IMR-90 (cell line): Measurements from ENCODE around the gene ANKRD10. TPM values are rescaled to one million over a fixed set of nuclear protein-coding genes. Genes with fewer than 3 reads are reported as not detected.

ENCODE experiments used
- ATAC-seq: fragments of 200-7000 bp; cut with Tn5 transposase; 2 replicates; pipeline ENCODE4 v1.9.1; 2020; ENCODE audit warnings: low read depth, mild to moderate bottlenecking, moderate library complexity
- BruUV-seq: library from RNA; stranded (reverse); fragments of 400-500 nt; replicated peaks from 2 replicates; lab custom pipeline; 2021; lab: Mats Ljungman, UMichigan
- CTCF ChIA-PET: fragments of 300-600 bp; formaldehyde crosslinking; extraction: SDS; loops from one replicate; lab custom pipeline; 2021; ENCODE audit warnings: antibody characterized with exemption; lab: Yijun Ruan, JAX
- POLR2A ChIA-PET: fragments of 300-600 bp; sonication (Branson Sonifier 250); formaldehyde crosslinking; loops from one replicate; lab custom pipeline; 2022; ENCODE audit warnings: antibody characterized with exemption; ENCODE audit not compliant: unreplicated experiment; lab: Charles Lee
- DNase-seq: peaks from one replicate; pipeline ENCODE4 v3.0.0; 2013
- H2AFZ ChIP-seq: replicated peaks from 2 replicates; pipeline ENCODE3; 2013; ENCODE audit warnings: low read length, mild to moderate bottlenecking; ENCODE audit not compliant: poor library complexity
- H2AK5ac ChIP-seq: 2 replicates; pipeline ENCODE4 v1.6.1; 2013; ENCODE audit warnings: low read depth, low read length, inconsistent platforms
- H2AK9ac ChIP-seq: replicated peaks from 2 replicates; pipeline ENCODE3; 2013; ENCODE audit warnings: mild to moderate bottlenecking, low read depth, low read length, moderate library complexity; ENCODE audit not compliant: poor library complexity
- H2BK120ac ChIP-seq: 2 replicates; pipeline ENCODE4 v1.6.1; 2013; ENCODE audit warnings: low read depth, low read length, inconsistent platforms
- H2BK15ac ChIP-seq: 3 replicates; pipeline ENCODE4 v1.6.1; 2013; ENCODE audit warnings: low read depth, low read length, inconsistent platforms
- H2BK20ac ChIP-seq: 2 replicates; pipeline ENCODE4 v1.6.1; 2013; ENCODE audit warnings: low read depth, mild to moderate bottlenecking, inconsistent platforms, low read length, moderate library complexity
- H2BK5ac ChIP-seq: 2 replicates; pipeline ENCODE4 v1.6.1; 2013; ENCODE audit warnings: mild to moderate bottlenecking, low read depth, low read length, inconsistent platforms; ENCODE audit not compliant: poor library complexity, severe bottlenecking
- H3K14ac ChIP-seq: replicated peaks from 2 replicates; pipeline ENCODE4 v1.6.1; 2013; ENCODE audit warnings: low read depth, low read length, inconsistent platforms
- H3K18ac ChIP-seq: 2 replicates; pipeline ENCODE4 v1.6.1; 2013; ENCODE audit warnings: low read depth, low read length, control low read depth
- H3K23ac ChIP-seq: 2 replicates; pipeline ENCODE4 v1.6.1; 2013; ENCODE audit warnings: low read depth, low read length, inconsistent platforms
- H3K27ac ChIP-seq: 2 replicates; pipeline ENCODE4 v1.5.1; 2013; ENCODE audit warnings: mild to moderate bottlenecking, control low read depth, low read length; ENCODE audit not compliant: insufficient read depth
- H3K27me3 ChIP-seq: 2 replicates; pipeline ENCODE4 v1.6.1; 2013; ENCODE audit warnings: low read length; ENCODE audit not compliant: control insufficient read depth, insufficient read depth
- H3K36me3 ChIP-seq: 2 replicates; pipeline ENCODE4 v1.6.1; 2013; ENCODE audit warnings: low read length, mixed read lengths; ENCODE audit not compliant: control insufficient read depth, insufficient read depth
- H3K4ac ChIP-seq: 2 replicates; pipeline ENCODE4 v1.6.1; 2013; ENCODE audit warnings: low read depth, low read length, inconsistent platforms
- H3K4me1 ChIP-seq: 2 replicates; pipeline ENCODE4 v1.6.1; 2013; ENCODE audit warnings: low read length, mixed read lengths; ENCODE audit not compliant: control insufficient read depth, insufficient read depth
- H3K4me2 ChIP-seq: 2 replicates; pipeline ENCODE4 v1.6.1; 2013; ENCODE audit warnings: low read depth, mild to moderate bottlenecking, control low read depth, low read length, moderate library complexity
- H3K4me3 ChIP-seq: 2 replicates; pipeline ENCODE4 v1.5.1; 2013; ENCODE audit warnings: low read depth, mild to moderate bottlenecking, control low read depth, low read length, moderate library complexity; ENCODE audit not compliant: insufficient read depth
- H3K56ac ChIP-seq: 2 replicates; pipeline ENCODE4 v1.6.1; 2013; ENCODE audit warnings: low read length, inconsistent platforms; ENCODE audit not compliant: insufficient read depth; ENCODE audit errors: extremely low read depth
- H3K79me1 ChIP-seq, 2 experiments: 2 replicates each; pipeline ENCODE4 v1.6.1; 2013; ENCODE audit warnings: low read length in 2 of 2, inconsistent platforms in 1 of 2, low read depth in 1 of 2
- H3K9ac ChIP-seq: 2 replicates; pipeline ENCODE4 v1.6.1; 2013; ENCODE audit warnings: low read depth, low read length, control low read depth
- H3K9me1 ChIP-seq: 2 replicates; pipeline ENCODE4 v1.6.1; 2013; ENCODE audit warnings: low read length, inconsistent platforms; ENCODE audit not compliant: insufficient read depth
- H3K9me3 ChIP-seq: 2 replicates; pipeline ENCODE4 v1.6.1; 2013; ENCODE audit warnings: low read length; ENCODE audit not compliant: control insufficient read depth, insufficient read depth
- H4K20me1 ChIP-seq: 2 replicates; pipeline ENCODE4 v1.6.1; 2013; ENCODE audit warnings: low read length, inconsistent platforms; ENCODE audit not compliant: insufficient read depth
- H4K5ac ChIP-seq: 2 replicates; pipeline ENCODE4 v1.6.1; 2013; ENCODE audit warnings: mild to moderate bottlenecking, low read depth, low read length, control low read depth
- H4K8ac ChIP-seq, 2 experiments: 2 replicates each; pipeline ENCODE4 v1.6.1; 2013; ENCODE audit warnings: low read depth in 2 of 2, low read length in 2 of 2, control low read depth in 1 of 2, inconsistent platforms in 1 of 2
- H4K91ac ChIP-seq: 2 replicates; pipeline ENCODE4 v1.6.1; 2013; ENCODE audit warnings: low read depth, low read length, inconsistent platforms; ENCODE audit not compliant: insufficient read depth
- BHLHE40 ChIP-seq: fragments of 150-350 bp; IDR thresholded peaks from 2 replicates; pipeline ENCODE4 v1.6.1; 2016; ENCODE audit warnings: mild to moderate bottlenecking, low read depth, low read length
- CEBPB ChIP-seq: IDR thresholded peaks from 2 replicates; pipeline ENCODE4 v1.6.1; 2012; ENCODE audit warnings: low read depth, low read length, improper control_type of control experiment
- CHD1 ChIP-seq: IDR thresholded peaks from 2 replicates; pipeline ENCODE4 v1.6.1; 2012; ENCODE audit warnings: low read depth, low read length, improper control_type of control experiment
- FOS ChIP-seq: fragments of 150-350 bp; IDR thresholded peaks from 2 replicates; pipeline ENCODE4 v1.6.1; 2016; ENCODE audit warnings: low read depth, low read length
- MAFK ChIP-seq: IDR thresholded peaks from 2 replicates; pipeline ENCODE4 v1.6.1; 2012; ENCODE audit warnings: low read depth, low read length, improper control_type of control experiment
- MAZ ChIP-seq: IDR thresholded peaks from 2 replicates; pipeline ENCODE4 v1.6.1; 2012; ENCODE audit warnings: low read depth, mild to moderate bottlenecking, low read length, improper control_type of control experiment, moderate library complexity, borderline replicate concordance
- MXI1 ChIP-seq: IDR thresholded peaks from 2 replicates; pipeline ENCODE4 v1.6.1; 2012; ENCODE audit warnings: low read depth, mild to moderate bottlenecking, low read length, moderate library complexity, borderline replicate concordance
- NFE2L2 ChIP-seq: fragments of 150-350 bp; IDR thresholded peaks from 2 replicates; pipeline ENCODE4 v1.6.1; 2016; ENCODE audit warnings: low read depth, mild to moderate bottlenecking, low read length
- POLR2A ChIP-seq: IDR thresholded peaks from 2 replicates; pipeline ENCODE4 v1.6.1; 2012; ENCODE audit warnings: mild to moderate bottlenecking, low read depth, low read length
- RAD21 ChIP-seq: IDR thresholded peaks from 2 replicates; pipeline ENCODE4 v1.6.1; 2012; ENCODE audit warnings: low read length, improper control_type of control experiment
- RCOR1 ChIP-seq: IDR thresholded peaks from 2 replicates; pipeline ENCODE4 v1.6.1; 2012; ENCODE audit warnings: mild to moderate bottlenecking, low read length, improper control_type of control experiment; ENCODE audit not compliant: insufficient replicate concordance
- RFX5 ChIP-seq: IDR thresholded peaks from 2 replicates; pipeline ENCODE4 v1.8.0; 2012; ENCODE audit warnings: low read depth, mild to moderate bottlenecking, low read length, moderate library complexity
- SMC3 ChIP-seq: fragments of 150-350 bp; IDR thresholded peaks from 2 replicates; pipeline ENCODE4 v1.6.1; 2016; ENCODE audit warnings: low read depth, mild to moderate bottlenecking, antibody characterized with exemption, low read length, moderate library complexity
- WGBS, 2 experiments: methylation state at CpG; one replicate each; pipeline versions ENCODE4 v1.1.5 to v1.1.7; 2013; ENCODE audit warnings: missing lambda C conversion rate in 2 of 2; ENCODE audit not compliant: insufficient read length in 1 of 2; ENCODE audit errors: extremely low coverage in 2 of 2; 5-methylcytosine and 5-hydroxymethylcytosine counted together
- dilution Hi-C: fragments of 300-500 bp; cut with HindIII; formaldehyde crosslinking; loops from one replicate; pipeline ENCODE4 v1.14.3; 2018; ENCODE audit warnings: low sequenced_read_pairs; ENCODE audit not compliant: unreplicated experiment
- in situ Hi-C: fragments of 300-500 bp; cut with MboI; formaldehyde crosslinking; loops from 3 replicates; pipeline ENCODE4 v1.14.3; 2019; ENCODE audit warnings: low sequenced_read_pairs, inconsistent platforms, mixed read lengths
- intact Hi-C: fragments of 100-400 bp; cut with micrococcal nuclease; formaldehyde crosslinking; loops from 2 replicates; pipeline ENCODE4 v1.10.0; 2022
- polyA plus RNA-seq, 3 experiments: library from polyadenylated mRNA; depleted of rRNA; stranded (reverse); fragments of >200 nt; gene quantifications; 2 replicates each; pipeline ENCODE4 v1.2.3, GENCODE V29; 2012; ENCODE audit warnings: low replicate concordance in 1 of 3
- total RNA-seq: library from RNA; depleted of rRNA; stranded (reverse); fragments of >200 nt; gene quantifications from 2 replicates; pipeline ENCODE4 v1.2.3, GENCODE V29; 2012
- TF ChIP-seq, protein P1 (sequence below): conservative IDR thresholded peaks from 2 replicates; pipeline ENCODE4 v1.5.1; 2012; ENCODE audit warnings: mild to moderate bottlenecking, low read depth, low read length, improper control_type of control experiment
- TF ChIP-seq, protein P2 (sequence below): fragments of 150-350 bp; IDR thresholded peaks from 2 replicates; pipeline ENCODE4 v1.6.1; 2017; ENCODE audit warnings: mild to moderate bottlenecking, antibody characterized with exemption, low read length, low read depth

ANKRD10 gene
- total and polyA plus RNA-seq, 2 of the 4 experiments (the other 2 are of a cell fraction): 18.3 to 31.1 TPM

DNA sequence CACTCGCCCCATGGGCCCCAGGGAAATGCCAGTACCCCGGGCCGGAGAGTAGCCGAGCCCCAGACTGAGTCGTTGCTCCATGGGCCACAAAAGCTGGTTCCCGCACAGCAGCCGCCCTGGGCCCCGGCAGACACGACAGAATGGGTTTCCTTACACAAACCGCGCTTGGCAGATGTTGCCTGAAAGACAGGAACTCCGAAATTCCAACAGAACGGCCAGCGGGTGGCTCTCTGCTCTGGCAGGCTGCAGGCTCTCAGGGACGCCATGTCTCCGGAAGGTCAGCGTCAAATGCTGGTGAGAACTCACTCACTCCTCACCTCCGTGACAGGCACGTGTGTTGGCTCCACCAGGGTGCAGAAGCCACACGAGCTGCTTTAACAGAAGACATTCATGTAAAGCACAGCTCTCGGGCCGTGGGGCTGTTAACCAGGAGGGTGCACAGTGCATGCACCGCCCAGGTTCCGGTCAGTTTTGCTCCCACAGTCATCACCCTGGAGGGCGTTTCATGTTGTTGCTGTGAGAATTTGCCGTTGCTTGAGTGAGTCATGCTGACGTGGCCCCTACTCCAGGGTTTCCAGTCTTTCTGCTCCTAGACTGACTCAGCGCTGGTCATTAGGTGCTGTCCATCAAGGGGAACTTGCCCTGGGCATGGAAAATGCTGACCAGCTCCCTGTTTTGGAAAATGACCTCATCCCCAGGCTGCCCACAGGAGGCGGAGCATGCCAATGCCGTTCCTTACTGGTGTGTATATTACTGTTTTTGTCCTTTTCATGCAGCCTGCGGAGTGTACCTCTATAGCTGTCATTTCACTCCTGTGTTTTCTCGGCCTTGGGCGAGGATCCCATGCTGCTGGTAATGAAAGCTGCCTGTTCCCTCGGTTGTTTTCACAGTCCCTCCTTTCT is 44.8 kb downstream of the ANKRD10 start:
- WGBS, 2 experiments: 26% methylated on average over 9 of the region's 34 CpGs; no CpG with 5 or more reads in 1 of the 2 experiments
- Histone ChIP-seq H3K56ac (peak overlapping the region; percentile 69), H2AK5ac (peak overlapping the region; percentile 98), H3K9me1 (peaks cover 15% of the 10 kb centered on the region), H3K36me3 (no peaks in the 10 kb centered on the region), H3K4me2 (peak overlapping the region; percentile 82), H4K8ac (peak overlapping the region; percentile 71 to 94), H3K9ac (peak overlapping the region; percentile 43), H4K5ac (peak overlapping the region; percentile 54), H4K20me1 (no peaks in the 10 kb centered on the region), H4K91ac (peak overlapping the region; percentile 89), H3K18ac (peak overlapping the region; percentile 72), H3K4ac (peak overlapping the region; percentile 93), H3K9me3 (no peaks in the 10 kb centered on the region), H3K27me3 (no peaks in the 10 kb centered on the region), H2BK20ac (peak overlapping the region; percentile 73), H2AFZ (peak overlapping the region; percentile 96), H3K79me1 (peaks cover 9 to 19% of the 10 kb centered on the region in 2 experiments; a peak in 2 of 4 replicates), H2BK5ac (peak overlapping the region; percentile 86), H2AK9ac (peak overlapping the region; percentile 83), H3K4me3 (peak overlapping the region; percentile 36), H3K4me1 (peaks cover 11% of the 10 kb centered on the region; the same call in 1 of the 2 replicates), H3K27ac (peak overlapping the region; percentile 84), H3K23ac (peak overlapping the region; percentile 78), H2BK15ac (peak overlapping the region; percentile 93; the same call in 2 of the 3 replicates), H3K14ac (peak overlapping the region; percentile 69), H2BK120ac (peak overlapping the region; percentile 93)
- POLR2A ChIA-PET: no interaction called here
- peak; percentile 90 for ATAC-seq
- CTCF ChIA-PET: interaction anchor here (1.0 to 1.1 kb wide), 2 partner anchors 8 to 16 kb away, joined by 4 to 5 read pairs; no protein-coding TSS in a partner anchor
- dilution Hi-C loops (no loop called here), in situ Hi-C loops (no loop called here), intact Hi-C loops (loop anchor here (2.0 to 5.0 kb wide), 3 partner anchors 42 to 182 kb away; no protein-coding TSS in a partner anchor)
- TSS peak; percentile 62 for BruUV-seq
- DNase-seq: peak; percentile 100
- TF ChIP-seq RAD21: peak; percentile 3; the same call in 1 of the 2 replicates
- TF ChIP-seq, protein P1, sequence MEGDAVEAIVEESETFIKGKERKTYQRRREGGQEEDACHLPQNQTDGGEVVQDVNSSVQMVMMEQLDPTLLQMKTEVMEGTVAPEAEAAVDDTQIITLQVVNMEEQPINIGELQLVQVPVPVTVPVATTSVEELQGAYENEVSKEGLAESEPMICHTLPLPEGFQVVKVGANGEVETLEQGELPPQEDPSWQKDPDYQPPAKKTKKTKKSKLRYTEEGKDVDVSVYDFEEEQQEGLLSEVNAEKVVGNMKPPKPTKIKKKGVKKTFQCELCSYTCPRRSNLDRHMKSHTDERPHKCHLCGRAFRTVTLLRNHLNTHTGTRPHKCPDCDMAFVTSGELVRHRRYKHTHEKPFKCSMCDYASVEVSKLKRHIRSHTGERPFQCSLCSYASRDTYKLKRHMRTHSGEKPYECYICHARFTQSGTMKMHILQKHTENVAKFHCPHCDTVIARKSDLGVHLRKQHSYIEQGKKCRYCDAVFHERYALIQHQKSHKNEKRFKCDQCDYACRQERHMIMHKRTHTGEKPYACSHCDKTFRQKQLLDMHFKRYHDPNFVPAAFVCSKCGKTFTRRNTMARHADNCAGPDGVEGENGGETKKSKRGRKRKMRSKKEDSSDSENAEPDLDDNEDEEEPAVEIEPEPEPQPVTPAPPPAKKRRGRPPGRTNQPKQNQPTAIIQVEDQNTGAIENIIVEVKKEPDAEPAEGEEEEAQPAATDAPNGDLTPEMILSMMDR: no peak
- TF ChIP-seq RFX5: no peak
- peak; percentile 83 for TF ChIP-seq BHLHE40
- TF ChIP-seq MAFK: peak; percentile 95
- TF ChIP-seq NFE2L2: peak; percentile 95
- peak; percentile 75 for TF ChIP-seq CEBPB
- TF ChIP-seq CHD1: no peak
- peak; percentile 17; the same call in 1 of the 2 replicates for TF ChIP-seq MXI1
- TF ChIP-seq SMC3: no peak
- peak; percentile 100 for TF ChIP-seq FOS
- TF ChIP-seq, protein P2, sequence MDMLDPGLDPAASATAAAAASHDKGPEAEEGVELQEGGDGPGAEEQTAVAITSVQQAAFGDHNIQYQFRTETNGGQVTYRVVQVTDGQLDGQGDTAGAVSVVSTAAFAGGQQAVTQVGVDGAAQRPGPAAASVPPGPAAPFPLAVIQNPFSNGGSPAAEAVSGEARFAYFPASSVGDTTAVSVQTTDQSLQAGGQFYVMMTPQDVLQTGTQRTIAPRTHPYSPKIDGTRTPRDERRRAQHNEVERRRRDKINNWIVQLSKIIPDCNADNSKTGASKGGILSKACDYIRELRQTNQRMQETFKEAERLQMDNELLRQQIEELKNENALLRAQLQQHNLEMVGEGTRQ: no peak
- no peak for TF ChIP-seq RCOR1
- peak; percentile 88 for TF ChIP-seq POLR2A
- TF ChIP-seq MAZ: peak; percentile 61; the same call in 1 of the 2 replicates
